ENCODE data around the gene TSPAN5.

The TSPAN5 gene

DNA sequence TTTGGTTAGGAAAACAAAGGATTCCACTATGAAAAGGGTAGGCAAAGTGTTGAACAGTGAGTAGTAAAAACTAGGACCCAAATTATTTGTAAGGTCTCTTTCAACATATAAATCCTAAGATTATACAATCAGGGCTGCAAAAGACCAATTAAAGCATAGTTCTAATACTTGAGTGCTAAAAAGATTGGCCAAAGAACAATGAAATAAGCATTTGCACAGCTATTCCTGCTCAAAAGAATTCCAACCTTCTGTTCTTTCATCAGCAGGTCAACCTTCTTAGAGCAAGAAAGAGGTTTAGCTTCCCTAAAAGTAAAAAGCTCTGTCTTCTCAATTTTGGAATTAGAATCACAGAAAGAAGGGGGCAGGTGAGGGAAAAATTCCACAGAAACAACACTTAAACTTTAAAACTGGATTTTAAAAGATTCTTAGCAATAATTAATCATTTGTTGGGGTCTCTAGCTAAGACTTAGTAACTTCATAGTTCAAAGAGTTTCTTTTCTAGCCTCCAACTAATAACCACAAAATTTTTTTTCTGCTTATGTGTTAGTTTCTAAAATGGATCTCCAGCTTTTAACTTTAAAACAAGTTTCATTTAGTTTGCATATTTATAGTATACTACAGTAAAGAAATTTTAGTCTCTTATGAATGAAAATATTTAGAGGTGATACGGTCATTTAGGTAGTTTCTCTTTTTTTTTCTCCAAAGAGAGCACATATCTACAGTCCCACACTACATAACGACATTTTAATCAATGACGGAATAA is 16.3 kb downstream of the TSPAN5 start:
- DNase-seq: no peak

GRCh38 chr4:98641376-98641775 is 17.0 kb downstream of the TSPAN5 start:
- DNase-seq: no peak

DNA sequence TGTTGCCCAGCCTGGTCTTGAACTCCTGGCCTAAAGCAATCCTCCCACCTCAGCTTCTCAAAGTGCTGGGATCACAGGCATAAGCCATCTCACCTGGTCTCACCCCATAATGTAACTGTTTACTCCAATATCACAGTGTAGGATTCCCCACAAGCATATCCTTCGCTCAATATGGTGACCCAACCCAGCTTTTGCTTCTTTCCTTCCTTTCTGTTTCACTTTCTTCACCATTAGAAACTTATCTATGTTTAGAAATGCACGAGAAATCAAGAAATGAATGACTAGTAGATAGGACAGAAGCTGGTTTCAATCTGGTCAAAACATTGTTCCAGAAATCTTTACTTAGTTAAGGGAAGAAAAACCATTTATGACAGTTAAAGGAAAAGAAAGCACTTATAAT is 18.9 kb downstream of the TSPAN5 start:
- no peak for DNase-seq

GRCh38 chr4:98639108-98639507 is 19.3 kb downstream of the TSPAN5 start:
- no peak for DNase-seq

- no peak for DNase-seq
These were observed 19.8 kb downstream of the TSPAN5 start for GRCh38 chr4:98638661-98639060.

DNA sequence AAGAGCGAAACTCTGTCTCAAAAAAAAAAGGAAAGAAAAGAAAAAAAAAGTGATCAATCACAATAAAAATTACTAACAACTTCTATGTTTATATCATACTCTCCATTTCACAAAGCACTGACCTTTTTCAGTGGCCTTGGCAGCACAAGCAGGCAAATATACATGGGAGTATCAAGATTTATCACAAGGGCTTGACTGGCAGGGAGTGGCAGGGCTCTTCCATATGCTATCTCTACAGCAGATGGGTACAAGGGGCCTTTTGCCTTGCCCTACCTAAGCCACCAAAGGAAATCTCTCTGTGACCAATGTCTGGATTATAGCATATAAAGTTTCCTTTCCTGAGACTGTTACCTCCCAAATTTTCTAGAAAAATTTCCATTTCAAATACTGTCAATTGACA is 24.4 kb downstream of the TSPAN5 start:
- DNase-seq: no peak

DNA sequence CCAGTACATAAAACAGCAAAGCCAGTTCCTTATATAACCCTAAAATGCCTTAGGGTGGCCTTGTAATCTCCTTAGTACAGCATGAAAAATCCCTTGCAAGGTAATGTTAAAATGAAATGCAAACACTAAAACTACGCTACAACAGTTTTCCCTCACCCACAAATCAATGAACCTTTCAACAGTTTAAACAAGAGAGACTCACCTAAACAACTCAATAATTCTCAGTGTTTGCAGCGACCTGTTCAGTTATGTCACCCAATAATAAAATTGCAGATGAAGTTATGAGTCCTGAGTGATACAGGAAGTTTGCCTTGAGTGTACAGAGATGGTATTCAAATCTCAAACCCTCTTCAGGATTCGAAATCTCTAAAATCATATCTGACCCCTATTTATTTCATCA is 25.3 kb downstream of the TSPAN5 start:
- no peak for DNase-seq

DNA sequence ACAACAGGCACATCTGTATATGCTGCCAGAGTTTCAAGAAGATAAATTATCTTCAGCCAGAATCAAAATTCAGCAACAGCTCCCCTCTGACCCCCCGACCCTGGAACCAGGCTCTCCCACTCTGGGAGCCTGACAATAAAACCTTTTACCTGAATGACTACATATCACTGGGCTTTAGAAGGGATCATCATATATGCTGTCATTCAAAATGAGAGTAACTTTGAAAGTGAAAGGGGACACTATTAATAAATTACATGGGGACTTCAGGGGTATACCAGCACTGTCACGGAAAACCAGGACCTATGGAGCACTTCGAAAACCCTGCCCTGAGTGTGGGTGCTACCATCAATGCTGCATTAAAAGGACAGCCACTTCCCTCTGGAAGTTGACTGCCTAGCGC is 26.2 kb downstream of the TSPAN5 start:
- no peak for DNase-seq

DNA sequence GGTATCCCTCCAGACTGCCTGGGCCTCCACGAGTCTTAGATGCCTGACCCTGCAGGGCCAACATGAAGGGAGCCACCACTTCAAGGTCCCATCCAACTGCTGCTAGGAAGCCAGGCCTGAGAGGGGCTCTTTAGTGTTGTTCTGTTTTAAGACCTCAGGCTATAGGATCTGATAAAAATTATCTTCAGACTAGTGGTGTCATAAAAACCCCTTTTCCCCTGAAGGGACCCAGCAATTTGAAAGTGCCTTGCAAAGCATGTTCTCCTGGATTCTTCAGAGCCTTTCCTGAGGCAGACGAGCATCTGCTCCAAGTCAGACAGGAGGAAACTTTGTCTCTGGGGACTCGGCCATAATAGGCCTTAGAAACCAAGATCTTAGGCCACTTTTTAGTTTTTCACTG is 26.9 kb downstream of the TSPAN5 start:
- DNase-seq: no peak

- DNase-seq: no peak
These were observed 27.5 kb downstream of the TSPAN5 start for GRCh38 chr4:98630737-98631454.

DNA sequence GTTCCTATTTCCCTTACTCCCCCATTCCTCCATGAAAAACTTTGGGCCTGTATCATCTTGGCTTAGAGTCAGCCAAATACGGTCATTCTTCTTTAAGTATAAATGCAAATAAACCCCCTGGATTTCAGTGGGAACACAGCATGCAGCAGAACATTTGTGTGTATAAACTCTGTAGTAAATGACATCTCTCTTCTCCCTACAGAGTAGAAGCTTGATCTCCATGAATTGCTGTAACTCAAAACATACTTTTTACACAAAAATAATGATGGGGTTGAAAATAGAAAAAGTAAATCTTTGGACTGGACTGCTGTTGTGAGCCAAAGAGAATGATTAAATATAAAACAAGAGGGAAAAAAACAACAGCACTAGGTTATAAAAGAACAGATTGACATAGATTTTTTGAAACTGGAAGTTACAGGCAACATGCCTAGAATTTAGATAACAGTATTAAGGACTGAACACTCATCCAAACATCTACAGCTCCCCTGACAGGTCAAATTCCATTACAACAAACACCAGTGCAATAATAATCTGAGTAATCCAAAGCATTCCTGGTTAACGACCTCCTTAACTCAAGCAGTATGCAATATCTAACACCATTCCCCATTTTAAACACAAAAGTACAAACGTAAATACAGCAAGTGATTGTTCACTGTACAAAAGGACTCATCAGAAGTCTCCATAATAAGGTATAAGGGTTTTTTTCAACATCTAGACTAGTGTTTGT is 30.7 kb downstream of the TSPAN5 start:
- DNase-seq: no peak

GRCh38 chr4:98626350-98626749 is 32.1 kb downstream of the TSPAN5 start:
- no peak for DNase-seq

DNA sequence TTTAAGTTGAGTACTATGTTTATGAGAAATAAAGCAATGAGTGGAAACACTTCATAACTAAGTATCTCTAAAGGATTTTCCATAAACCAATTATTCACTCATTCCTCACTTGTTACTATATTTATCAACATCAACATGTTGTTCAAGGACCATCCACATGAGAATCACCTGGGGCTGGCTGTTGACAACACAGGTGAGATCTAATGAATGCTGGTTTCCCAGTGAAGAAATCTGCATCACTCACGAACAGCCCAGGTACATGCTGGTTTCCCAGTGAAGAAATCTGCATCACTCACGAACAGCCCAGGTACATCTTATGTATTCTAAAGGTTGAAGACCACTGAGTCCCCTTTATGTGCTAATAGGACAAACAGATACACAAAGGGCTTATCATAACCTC is 32.5 kb downstream of the TSPAN5 start:
- DNase-seq: no peak

DNA sequence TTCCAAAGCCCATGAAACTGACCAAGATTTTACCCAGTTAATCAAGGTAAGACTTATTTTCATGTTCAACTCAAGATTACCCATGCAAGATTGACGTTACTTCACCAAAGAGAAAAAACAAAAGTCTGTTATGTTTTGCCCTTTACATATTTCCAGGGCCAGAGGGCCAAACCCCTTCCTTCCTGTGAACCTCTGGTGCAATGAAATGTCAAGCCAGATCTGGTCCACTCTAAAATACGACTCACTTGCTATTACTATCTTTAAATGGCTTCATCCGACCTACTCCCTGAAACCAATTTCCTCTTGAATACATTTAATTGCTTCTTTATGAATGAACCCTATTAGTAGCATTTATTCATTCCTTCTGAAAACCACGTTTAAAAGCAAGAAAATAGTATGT is 33.0 kb downstream of the TSPAN5 start:
- DNase-seq: no peak

- DNase-seq: no peak
These were observed 33.8 kb downstream of the TSPAN5 start for GRCh38 chr4:98624642-98625041.

- no peak for DNase-seq
These were observed 34.3 kb downstream of the TSPAN5 start for GRCh38 chr4:98624144-98624543.

DNA sequence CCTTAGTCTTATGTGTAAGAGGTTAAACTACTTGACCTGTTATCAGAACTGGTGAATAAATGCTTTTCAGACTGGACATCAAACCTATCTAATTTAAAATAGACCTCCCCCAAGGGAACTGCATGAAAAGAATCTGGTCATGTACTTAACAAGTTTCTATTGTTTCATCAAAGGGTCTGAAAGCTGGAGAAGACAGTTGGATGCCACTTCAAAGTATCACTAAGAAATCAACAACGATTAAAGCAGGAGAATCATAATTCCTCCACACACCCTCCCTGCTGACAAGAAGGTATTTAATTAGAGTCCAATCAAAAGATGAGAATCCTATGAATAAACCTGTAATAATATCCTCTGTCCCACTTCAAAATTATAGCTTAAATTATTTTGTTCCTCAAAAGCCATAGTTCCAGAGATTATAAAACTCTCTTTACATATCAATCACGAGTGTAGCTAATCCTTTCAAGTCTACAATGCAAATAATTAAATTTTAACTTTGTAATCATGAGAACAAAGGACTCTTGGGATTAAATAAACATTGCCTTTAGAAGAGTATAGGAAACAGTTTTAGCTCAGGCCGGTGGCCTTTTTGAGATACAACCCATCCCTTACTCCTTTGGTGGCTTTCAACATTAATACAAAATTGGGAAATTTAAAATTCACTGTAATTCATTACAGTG is 35.1 kb downstream of the TSPAN5 start:
- DNase-seq: no peak

DNA sequence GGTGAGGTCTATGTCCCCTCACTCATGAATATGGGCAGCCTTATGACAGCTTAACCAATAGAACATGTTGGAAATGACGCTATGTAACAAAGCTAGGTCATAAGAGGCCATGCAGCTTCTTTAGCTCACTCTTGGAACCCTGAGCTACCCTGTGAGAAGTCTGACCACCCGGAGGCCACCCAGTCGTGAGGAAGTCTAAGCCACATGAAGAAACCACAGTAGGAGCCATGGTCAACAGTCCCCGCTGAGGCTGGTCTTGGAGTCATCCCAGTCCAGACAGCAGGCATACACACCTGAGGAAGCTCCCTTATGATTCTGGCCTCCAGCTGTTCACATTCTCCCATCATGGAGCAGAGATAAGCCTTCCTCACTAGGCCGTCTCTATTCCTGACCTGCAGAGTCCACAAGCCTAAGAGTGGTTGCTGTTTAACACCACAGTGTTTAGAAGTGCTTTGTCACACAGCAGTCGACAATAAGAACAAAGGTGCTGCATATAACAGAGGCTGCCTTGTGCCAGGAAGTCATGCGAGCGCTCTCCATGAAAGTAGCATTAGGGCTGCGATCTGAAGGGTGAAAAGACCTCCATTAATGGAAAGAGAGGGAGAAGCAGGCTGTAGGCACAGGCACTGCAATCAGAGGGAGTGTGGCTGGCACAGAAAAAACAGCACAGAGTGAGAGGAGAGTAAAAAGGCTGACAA is 38.2 kb downstream of the TSPAN5 start:
- no peak for DNase-seq

- DNase-seq: no peak
These were observed 39.2 kb downstream of the TSPAN5 start for GRCh38 chr4:98619180-98619579.

DNA sequence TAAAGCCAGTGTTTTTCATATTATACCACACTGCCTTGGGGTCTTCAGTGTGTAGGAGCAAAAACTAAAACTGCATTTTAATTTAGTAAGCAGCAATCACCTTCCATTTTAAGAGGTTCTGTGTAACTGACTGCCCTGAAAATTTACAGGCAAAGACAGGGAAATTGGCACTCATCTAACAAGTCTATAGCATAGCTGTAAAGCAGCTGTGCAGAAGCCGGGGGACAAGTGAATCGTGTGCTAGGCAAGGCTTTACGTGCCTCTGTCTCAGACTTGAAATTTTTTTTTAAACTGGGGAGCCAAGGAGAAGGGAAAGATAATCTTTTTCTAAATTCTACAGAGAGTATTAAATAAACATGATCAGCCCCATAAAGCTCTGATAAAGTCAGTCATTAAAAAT is 39.7 kb downstream of the TSPAN5 start:
- no peak for DNase-seq

DNA sequence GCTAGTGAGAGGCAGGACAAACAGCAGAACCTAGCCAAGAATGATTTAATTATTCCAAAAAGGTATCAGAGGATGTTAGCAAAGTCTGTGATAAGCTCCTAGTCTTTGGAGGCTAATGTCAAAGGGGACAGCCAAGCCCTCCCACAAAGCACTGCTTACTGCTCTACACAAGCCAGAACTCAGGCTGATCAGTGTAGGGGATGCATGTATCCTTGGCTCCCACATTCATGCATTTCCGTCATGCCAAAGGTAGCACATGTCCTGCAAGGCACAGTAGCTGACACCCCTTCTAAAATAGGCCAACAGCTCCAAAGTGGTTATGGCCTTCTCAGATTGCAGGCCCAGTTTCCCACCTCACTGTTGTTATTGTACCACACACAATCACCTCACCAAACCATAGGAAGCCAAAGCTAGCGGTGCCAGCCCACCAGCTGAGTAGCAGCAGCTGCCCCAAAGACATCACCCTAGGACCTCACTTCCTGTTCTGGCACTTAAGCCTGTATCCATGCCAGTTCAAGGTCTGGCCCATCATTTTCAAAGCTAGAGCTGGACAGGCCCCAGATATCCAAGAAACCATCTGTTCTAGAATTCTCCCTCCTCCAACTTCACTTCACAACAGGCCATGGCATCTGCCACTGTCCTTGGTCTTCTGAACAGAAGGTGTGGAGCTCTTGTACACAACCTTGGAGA is 40.9 kb downstream of the TSPAN5 start:
- DNase-seq: no peak

GRCh38 chr4:98615991-98616390 is 42.4 kb downstream of the TSPAN5 start:
- no peak for DNase-seq

Data from activated T-cell treated with anti-CD3 and anti-CD28 coated beads, Interleukin-2, amount 50 U/mL, for 1 hour (primary cell).